PFSK-1 (cell line): ENCODE measurements around the gene CHST9.

ENCODE experiments used
- FOXP2 ChIP-seq: optimal IDR thresholded peaks from 2 replicates; pipeline ENCODE3; 2011; ENCODE audit warnings: borderline replicate concordance, control low read depth, inconsistent platforms; ENCODE audit not compliant: insufficient read depth; ENCODE audit errors: extremely low read length, extremely low read depth
- POLR2AphosphoS5 ChIP-seq: IDR thresholded peaks from 2 replicates; pipeline ENCODE4 v1.6.1; 2012; ENCODE audit warnings: low read depth, mild to moderate bottlenecking, control low read depth, low read length, moderate library complexity
- SIN3A ChIP-seq: IDR thresholded peaks from 2 replicates; pipeline ENCODE4 v1.6.1; 2012; ENCODE audit warnings: mild to moderate bottlenecking, low read length, moderate library complexity, borderline replicate concordance; ENCODE audit not compliant: insufficient read depth
- TAF1 ChIP-seq: IDR thresholded peaks from 2 replicates; pipeline ENCODE4 v1.6.1; 2012; ENCODE audit warnings: low read length, control low read depth, borderline replicate concordance; ENCODE audit not compliant: insufficient read depth
- TF ChIP-seq, protein P1 (sequence below), 2 experiments: IDR thresholded peaks; 2 replicates each; pipeline versions ENCODE4 v1.6.1 to v1.8.0; 2011 to 2012; ENCODE audit warnings: low read depth in 2 of 2, low read length in 2 of 2, control low read depth in 1 of 2, inconsistent platforms in 1 of 2, mild to moderate bottlenecking in 1 of 2, moderate library complexity in 1 of 2; ENCODE audit not compliant: insufficient read depth in 1 of 2

Gene CHST9

DNA sequence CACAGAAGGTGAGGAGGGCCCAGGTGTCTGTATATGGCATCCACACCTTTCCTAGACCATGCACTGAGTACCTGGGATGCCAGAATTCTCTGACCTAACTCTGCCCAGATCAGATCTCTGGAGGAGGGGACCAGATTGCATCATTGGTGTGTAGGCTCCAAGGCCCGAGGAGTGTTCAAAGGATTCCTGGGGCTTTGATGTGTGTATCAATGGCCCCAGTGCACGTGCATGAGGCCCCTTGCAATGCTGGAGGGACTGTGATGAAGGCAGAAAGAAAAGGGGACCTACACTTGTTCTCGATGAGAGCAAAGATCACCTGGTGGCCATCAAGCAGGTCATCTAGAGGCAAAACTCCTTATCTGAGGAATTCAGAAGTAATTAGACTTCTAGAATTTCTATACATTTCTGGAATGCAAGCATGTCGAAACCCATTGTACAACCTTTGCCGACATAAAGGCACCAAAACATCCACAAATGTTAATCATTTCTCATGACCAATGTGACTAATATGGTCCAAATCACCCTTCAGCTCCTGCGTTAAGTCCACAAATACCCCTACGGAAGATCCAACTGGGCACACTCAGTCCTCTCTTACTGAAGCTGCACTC, 123.5 kb downstream of the CHST9 start:
- TF ChIP-seq, protein P1, sequence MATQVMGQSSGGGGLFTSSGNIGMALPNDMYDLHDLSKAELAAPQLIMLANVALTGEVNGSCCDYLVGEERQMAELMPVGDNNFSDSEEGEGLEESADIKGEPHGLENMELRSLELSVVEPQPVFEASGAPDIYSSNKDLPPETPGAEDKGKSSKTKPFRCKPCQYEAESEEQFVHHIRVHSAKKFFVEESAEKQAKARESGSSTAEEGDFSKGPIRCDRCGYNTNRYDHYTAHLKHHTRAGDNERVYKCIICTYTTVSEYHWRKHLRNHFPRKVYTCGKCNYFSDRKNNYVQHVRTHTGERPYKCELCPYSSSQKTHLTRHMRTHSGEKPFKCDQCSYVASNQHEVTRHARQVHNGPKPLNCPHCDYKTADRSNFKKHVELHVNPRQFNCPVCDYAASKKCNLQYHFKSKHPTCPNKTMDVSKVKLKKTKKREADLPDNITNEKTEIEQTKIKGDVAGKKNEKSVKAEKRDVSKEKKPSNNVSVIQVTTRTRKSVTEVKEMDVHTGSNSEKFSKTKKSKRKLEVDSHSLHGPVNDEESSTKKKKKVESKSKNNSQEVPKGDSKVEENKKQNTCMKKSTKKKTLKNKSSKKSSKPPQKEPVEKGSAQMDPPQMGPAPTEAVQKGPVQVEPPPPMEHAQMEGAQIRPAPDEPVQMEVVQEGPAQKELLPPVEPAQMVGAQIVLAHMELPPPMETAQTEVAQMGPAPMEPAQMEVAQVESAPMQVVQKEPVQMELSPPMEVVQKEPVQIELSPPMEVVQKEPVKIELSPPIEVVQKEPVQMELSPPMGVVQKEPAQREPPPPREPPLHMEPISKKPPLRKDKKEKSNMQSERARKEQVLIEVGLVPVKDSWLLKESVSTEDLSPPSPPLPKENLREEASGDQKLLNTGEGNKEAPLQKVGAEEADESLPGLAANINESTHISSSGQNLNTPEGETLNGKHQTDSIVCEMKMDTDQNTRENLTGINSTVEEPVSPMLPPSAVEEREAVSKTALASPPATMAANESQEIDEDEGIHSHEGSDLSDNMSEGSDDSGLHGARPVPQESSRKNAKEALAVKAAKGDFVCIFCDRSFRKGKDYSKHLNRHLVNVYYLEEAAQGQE (IDR thresholded peaks at IDR 0.05; ENCODE audit: insufficient read depth in 1 of 2, low read depth in 2 of 2, low read length in 2 of 2): no peak
- TF ChIP-seq SIN3A: no peak
- TF ChIP-seq POLR2AphosphoS5: no peak
- TF ChIP-seq FOXP2: no peak
- no peak for TF ChIP-seq TAF1

DNA sequence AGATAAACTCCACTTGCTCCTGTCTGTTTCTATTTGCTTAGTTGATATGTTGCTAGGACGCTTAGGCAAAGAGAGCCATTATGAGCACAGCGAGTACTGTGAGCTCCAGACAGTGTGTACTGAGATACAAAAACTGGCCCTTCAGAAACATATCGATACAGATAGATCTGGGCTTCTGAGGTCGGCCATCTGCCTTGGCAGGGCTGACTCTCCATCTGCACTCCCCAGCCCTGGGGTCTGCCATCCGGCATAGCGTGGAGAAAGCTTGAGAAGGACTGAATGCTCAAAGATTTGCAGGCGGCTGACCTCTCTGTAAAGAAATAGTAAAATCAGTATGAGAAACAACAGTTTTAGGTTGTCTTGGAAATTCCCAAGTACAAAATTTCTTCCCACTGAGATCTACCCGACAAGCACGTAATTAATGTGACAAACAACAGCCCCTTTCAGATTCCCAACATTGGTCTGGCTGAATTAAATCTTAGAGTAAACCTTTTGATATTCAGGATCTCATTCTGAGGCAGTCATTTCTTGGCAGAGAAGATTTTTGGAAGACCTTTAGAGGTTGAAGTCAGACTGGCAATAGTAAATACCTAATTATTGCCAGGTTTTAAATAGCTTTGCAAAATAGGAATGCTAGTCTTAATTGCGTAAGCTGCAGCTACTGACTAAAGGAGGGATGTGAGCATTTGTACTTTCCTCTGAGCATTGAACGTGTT, 127.4 kb downstream of the CHST9 start:
- TF ChIP-seq SIN3A (no peak), FOXP2 (no peak), TAF1 (no peak), POLR2AphosphoS5 (no peak)
- TF ChIP-seq, protein P1 (IDR thresholded peaks at IDR 0.05; ENCODE audit: insufficient read depth in 1 of 2, low read depth in 2 of 2, low read length in 2 of 2): no peak

DNA sequence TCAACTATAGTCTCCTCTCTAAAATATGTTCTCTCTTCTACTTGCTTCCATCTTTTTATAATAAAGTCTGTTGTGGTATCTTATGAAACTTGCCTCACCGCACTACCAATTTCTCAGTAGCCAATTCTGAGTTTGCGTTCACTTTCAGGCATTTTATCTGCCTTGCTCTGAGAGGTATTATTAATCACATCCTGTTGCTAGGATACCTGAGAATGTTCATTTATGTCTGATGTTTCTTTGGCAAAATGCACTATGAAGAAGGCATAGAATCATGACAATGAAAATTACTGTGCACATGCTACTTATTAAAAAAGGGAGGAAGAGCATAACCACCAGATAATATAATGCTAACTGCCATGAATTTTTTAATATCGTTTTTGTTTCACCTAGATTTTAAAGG, 130.2 kb downstream of the CHST9 start:
- TF ChIP-seq, protein P1 (IDR thresholded peaks at IDR 0.05; ENCODE audit: insufficient read depth in 1 of 2, low read depth in 2 of 2, low read length in 2 of 2): no peak
- TF ChIP-seq FOXP2 (no peak), SIN3A (no peak), TAF1 (no peak), POLR2AphosphoS5 (no peak)

DNA sequence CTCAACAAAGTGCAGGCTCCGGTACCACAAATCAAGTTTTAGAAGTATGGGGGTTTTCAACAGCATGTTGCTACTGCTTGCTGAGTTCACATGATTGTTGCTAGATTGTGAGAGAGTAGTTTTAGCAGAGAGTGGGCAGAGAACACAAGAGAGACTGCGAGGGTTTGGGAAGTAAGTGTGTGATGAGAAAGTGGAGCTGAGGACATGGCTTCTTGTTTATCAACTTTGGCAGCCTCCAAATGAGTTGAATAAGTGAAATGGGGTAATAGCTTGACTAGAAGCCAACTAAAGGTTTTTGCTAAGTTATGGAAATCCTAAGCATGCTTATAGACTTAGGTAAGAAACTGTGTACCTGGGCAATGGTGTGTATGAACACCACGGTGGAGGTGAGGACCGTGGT, 135.1 kb downstream of the CHST9 start:
- no peak for TF ChIP-seq TAF1
- no peak for TF ChIP-seq FOXP2
- TF ChIP-seq, protein P1 (IDR thresholded peaks at IDR 0.05; ENCODE audit: insufficient read depth in 1 of 2, low read depth in 2 of 2, low read length in 2 of 2): no peak
- no peak for TF ChIP-seq SIN3A
- TF ChIP-seq POLR2AphosphoS5: no peak
